Left ventricle myocardium inferior (tissue), 1 donor: Measurements from ENCODE around the gene SLC25A13. TPM values are rescaled to one million over a fixed set of nuclear protein-coding genes. Genes with fewer than 3 reads are reported as not detected.
"Not testable (repeated sequence)": the region's sequence is repeated elsewhere in the genome, so short reads cannot be mapped to it uniquely, and the experiment has no call there.

Experiments used
- DNase-seq: peaks from one replicate; pipeline ENCODE4 v3.0.0-alpha.2; 2020
- H3K27ac ChIP-seq: fragments of 200-600 bp; replicated peaks from 2 replicates; pipeline ENCODE4 v1.8.0; 2021
- H3K27me3 ChIP-seq: fragments of 200-600 bp; 2 replicates; pipeline ENCODE4 v1.8.0; 2021; ENCODE audit warnings: low read depth
- H3K36me3 ChIP-seq: fragments of 200-600 bp; 2 replicates; pipeline ENCODE4 v1.8.0; 2021
- H3K4me1 ChIP-seq: fragments of 200-600 bp; 2 replicates; pipeline ENCODE4 v1.8.0; 2021
- H3K4me3 ChIP-seq: fragments of 200-600 bp; 2 replicates; pipeline ENCODE4 v1.8.0; 2021; ENCODE audit warnings: mild to moderate bottlenecking, moderate library complexity
- H3K9me3 ChIP-seq: fragments of 200-600 bp; replicated peaks from 2 replicates; pipeline ENCODE4 v1.8.0; 2021
- intact Hi-C: fragments of 100-400 bp; cut with micrococcal nuclease; formaldehyde crosslinking; loops from one replicate; pipeline ENCODE4 v1.11.0; 2022
- total RNA-seq: library from RNA; stranded (reverse); fragmentation: NEBNext Ultra II Directional; extraction: Animal tissue kit (Norgen Biotek cat#: 25700); gene quantifications from one replicate; pipeline ENCODE4 v1.2.1, GENCODE V29; 2021
- TF ChIP-seq, protein P1 (sequence below): fragments of 200-600 bp; IDR thresholded peaks from 2 replicates; pipeline ENCODE4 v1.8.0; 2021; ENCODE audit warnings: antibody characterized with exemption, mild to moderate bottlenecking, borderline replicate concordance
- donor health status: DM: no; HTN: yes; CAD: no; lungs with severe emphysema.

Gene SLC25A13
- total RNA-seq, 1 donor from 2014 or later = 9.1 TPM

DNA sequence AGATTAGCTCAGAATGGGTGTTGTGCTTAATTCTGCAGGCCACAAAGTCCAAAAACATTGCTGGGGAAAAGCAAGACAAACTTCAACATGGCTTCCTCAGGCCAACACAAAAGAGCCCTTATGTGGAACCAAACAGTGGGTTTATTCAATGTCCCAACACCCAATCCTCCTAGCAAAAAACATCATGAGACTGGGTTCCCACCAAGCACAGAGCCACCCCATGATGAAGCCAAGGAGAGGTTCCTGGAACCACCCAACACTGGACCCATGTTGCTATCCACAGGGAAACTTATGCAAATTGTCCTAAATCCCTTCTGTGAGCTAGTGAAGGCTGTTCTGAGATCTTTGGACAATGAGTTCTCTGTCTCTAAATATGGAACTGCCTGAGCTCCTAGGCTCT is 24.0 kb downstream of the SLC25A13 start:
- peaks cover 11% of the 10 kb centered on the region for H3K36me3 ChIP-seq
- no peak overlapping the region for H3K27ac ChIP-seq

DNA sequence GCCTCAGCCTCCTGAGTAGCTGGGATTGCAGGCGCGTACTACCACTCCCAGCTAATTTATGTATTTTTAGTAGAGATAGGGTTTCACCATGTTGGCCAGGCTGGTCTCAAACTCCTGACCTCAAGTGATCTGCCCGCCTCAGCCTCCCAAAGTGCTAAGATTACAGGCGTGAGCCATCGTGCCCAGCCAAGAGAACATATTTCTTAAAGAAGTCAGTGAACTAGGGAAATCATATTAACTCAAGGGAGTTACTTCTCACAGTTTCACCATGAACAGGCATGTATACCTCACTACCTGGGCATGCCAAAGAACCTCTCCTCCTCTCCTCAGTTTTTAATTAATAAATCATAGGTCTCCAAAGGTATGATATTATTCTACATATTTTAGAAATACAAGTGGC is 24.5 kb downstream of the SLC25A13 start:
- H3K9me3 ChIP-seq, H3K27ac ChIP-seq, intact Hi-C loops, DNase-seq, H3K4me3 ChIP-seq, H3K27me3 ChIP-seq: not testable (repeated sequence)
- peaks cover 11% of the 10 kb centered on the region for H3K36me3 ChIP-seq
- peaks cover 40% of the 10 kb centered on the region for H3K4me1 ChIP-seq

More for the DNA sequence above, 24.0 kb downstream of the SLC25A13 start:
- DNase-seq = no peak
- H3K4me1 ChIP-seq = peaks cover 42% of the 10 kb centered on the region
- TF ChIP-seq, protein P1, sequence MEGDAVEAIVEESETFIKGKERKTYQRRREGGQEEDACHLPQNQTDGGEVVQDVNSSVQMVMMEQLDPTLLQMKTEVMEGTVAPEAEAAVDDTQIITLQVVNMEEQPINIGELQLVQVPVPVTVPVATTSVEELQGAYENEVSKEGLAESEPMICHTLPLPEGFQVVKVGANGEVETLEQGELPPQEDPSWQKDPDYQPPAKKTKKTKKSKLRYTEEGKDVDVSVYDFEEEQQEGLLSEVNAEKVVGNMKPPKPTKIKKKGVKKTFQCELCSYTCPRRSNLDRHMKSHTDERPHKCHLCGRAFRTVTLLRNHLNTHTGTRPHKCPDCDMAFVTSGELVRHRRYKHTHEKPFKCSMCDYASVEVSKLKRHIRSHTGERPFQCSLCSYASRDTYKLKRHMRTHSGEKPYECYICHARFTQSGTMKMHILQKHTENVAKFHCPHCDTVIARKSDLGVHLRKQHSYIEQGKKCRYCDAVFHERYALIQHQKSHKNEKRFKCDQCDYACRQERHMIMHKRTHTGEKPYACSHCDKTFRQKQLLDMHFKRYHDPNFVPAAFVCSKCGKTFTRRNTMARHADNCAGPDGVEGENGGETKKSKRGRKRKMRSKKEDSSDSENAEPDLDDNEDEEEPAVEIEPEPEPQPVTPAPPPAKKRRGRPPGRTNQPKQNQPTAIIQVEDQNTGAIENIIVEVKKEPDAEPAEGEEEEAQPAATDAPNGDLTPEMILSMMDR = no peak
- no peaks in the 10 kb centered on the region for H3K27me3 ChIP-seq
- no peak overlapping the region for H3K4me3 ChIP-seq
- intact Hi-C loops = no loop called here
- peaks cover 3% of the 10 kb centered on the region for H3K9me3 ChIP-seq

DNA sequence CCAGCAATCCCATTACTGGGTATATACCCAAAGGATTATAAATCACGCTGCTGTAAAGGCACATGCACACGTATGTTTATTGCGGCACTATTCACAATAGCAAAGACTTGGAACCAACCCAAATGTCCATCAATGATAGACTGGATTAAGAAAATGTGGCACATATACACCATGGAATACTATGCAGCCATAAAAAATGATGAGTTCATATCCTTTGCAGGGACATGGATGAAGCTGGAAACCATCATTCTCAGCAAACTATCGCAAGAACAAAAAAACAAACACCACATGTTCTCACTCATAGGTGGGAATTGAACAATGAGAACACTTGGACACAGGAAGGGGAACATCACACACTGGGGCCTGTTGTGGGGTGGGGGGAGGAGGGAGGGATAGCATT is 28.0 kb downstream of the SLC25A13 start:
- peaks cover 11% of the 10 kb centered on the region for H3K36me3 ChIP-seq
- H3K4me3 ChIP-seq, DNase-seq, intact Hi-C loops, H3K27me3 ChIP-seq, H3K27ac ChIP-seq, H3K9me3 ChIP-seq: not testable (repeated sequence)
- peaks cover 17% of the 10 kb centered on the region for H3K4me1 ChIP-seq

DNA sequence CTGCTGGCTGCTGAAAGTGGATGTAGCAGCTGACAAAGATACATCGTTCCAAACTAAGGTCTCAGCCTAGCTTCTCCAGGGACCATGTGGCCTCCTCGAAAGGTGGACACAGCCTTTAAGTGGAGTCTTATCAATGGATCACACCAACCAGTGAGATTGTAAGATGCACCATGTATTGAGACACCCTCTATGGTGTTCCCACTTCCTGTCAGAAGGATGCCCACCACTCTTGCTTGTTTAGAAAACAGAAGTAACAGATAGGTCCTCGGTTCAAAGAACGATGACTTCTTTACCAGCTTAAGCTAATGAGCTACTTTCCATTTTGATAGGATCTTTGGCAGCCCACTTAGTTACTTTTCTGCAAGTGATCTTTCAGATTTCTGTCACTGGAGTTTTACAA is 34.3 kb downstream of the SLC25A13 start:
- TF ChIP-seq, protein P1 = no peak
- H3K27ac ChIP-seq = no peak overlapping the region
- H3K27me3 ChIP-seq = no peaks in the 10 kb centered on the region
- no peak for DNase-seq
- H3K36me3 ChIP-seq = no peaks in the 10 kb centered on the region
- H3K4me1 ChIP-seq = peaks cover 34% of the 10 kb centered on the region
- H3K9me3 ChIP-seq = no peaks in the 10 kb centered on the region
- H3K4me3 ChIP-seq = no peak overlapping the region
- intact Hi-C loops = no loop called here

DNA sequence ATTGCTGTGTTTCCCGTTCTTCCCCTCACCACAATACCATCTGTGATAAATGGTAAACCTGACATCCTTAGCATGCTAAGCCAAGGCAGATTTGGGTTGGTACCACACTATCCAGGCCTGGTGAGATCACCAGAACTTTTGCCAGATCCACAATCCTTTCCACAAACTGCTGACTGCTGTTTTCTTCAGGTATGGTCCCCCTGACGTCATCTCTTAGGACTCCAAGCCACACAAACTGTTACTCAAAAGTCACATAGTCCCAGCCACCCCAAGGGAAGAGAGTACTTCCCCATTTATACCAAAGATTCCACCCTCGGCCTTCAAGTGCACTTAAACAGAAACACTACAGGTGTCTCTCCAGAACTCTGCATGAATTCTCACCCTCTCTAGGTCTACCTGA is 34.8 kb downstream of the SLC25A13 start:
- TF ChIP-seq, protein P1 = no peak
- Histone ChIP-seq H3K27me3 (no peaks in the 10 kb centered on the region), H3K4me1 (peaks cover 38% of the 10 kb centered on the region), H3K27ac (no peak overlapping the region), H3K36me3 (no peaks in the 10 kb centered on the region), H3K9me3 (no peaks in the 10 kb centered on the region), H3K4me3 (no peak overlapping the region)
- intact Hi-C loops = no loop called here
- no peak for DNase-seq

DNA sequence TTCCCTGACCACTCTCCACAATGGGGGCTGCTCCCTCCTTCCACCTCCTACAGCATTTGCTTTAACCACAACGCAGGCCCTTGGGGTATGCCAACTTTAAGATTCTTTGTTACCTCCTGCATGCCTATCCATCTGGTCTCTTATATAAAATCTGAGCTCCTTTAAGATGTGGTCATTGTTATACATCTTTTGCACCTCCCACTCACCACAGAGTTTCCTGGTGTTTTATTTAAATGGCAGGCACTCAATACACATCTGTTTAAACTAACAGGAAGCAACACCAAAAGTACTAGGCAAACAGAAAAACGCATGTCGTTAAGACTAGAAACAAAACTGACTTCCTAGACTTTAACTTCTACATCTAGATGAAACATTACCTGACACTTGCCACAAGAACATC is 36.3 kb downstream of the SLC25A13 start:
- TF ChIP-seq, protein P1 = no peak
- H3K27me3 ChIP-seq = no peaks in the 10 kb centered on the region
- H3K4me3 ChIP-seq = no peak overlapping the region
- no peaks in the 10 kb centered on the region for H3K36me3 ChIP-seq
- intact Hi-C loops = no loop called here
- no peak for DNase-seq
- peak overlapping the region; percentile 25 for H3K27ac ChIP-seq
- H3K9me3 ChIP-seq = no peaks in the 10 kb centered on the region
- peaks cover 42% of the 10 kb centered on the region for H3K4me1 ChIP-seq

DNA sequence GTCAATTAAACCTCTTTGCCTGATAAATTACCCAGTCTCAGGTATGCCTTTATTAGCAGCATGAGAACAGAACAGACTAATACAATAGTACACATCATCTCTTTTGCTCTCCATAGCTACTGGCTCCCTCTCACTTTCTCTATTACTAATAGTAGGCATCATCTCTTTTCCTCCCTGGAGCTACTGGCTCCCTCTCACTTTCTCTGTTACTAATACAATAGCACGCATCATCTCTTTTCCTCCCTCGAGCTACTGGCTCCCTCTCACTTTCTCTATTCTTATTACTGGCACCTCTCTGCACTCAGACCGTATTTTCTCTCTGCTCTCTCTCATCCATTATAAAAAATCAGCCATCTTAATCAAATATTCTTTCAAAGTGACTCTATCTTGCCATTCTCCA is 37.1 kb downstream of the SLC25A13 start:
- TF ChIP-seq, protein P1 = no peak

More for the DNA sequence above, 37.1 kb downstream of the SLC25A13 start:
- Histone ChIP-seq H3K36me3 (no peaks in the 10 kb centered on the region), H3K27ac (no peak overlapping the region), H3K4me3 (no peak overlapping the region), H3K27me3 (no peaks in the 10 kb centered on the region), H3K9me3 (no peaks in the 10 kb centered on the region), H3K4me1 (peaks cover 42% of the 10 kb centered on the region)
- DNase-seq = no peak
- intact Hi-C loops = no loop called here
